D721Med (cell line): ENCODE data around the gene FOXJ2.
A peak's percentile ranks its signal among the peaks of the same experiment; 100 is the strongest.
"Not testable (repeated sequence)": the region's sequence is repeated elsewhere in the genome, so short reads cannot be mapped to it uniquely, and the experiment has no call there.

Experiments
- DNase-seq: peaks from one replicate; pipeline ENCODE4 v3.0.0; 2011; ENCODE audit warnings: low spot score; ENCODE audit not compliant: insufficient read length
- FAIRE-seq: peaks from 2 replicates; lab custom pipeline; 2011; peaks lifted over from hg19 to GRCh38; lab: Jason Lieb, UNC
- CTCF ChIP-seq: IDR thresholded peaks from 2 replicates; pipeline ENCODE4 v1.5.1; 2012; ENCODE audit warnings: mild to moderate bottlenecking, control low read depth; ENCODE audit not compliant: insufficient read depth; ENCODE audit errors: missing control alignments

Gene FOXJ2

GRCh38 chr12:8082808-8083100, 50.2 kb downstream of the FOXJ2 start:
- TF ChIP-seq CTCF: no peak
- no peak for DNase-seq
- no peak for FAIRE-seq

- FAIRE-seq, DNase-seq: not testable (repeated sequence)
Observed at GRCh38 chr12:8084351-8084750, 51.8 kb downstream of the FOXJ2 start.

GRCh38 chr12:8087666-8088065, 55.1 kb downstream of the FOXJ2 start:
- peak; percentile 37 for DNase-seq
- FAIRE-seq: peak; percentile 56
- no peak for TF ChIP-seq CTCF

- peak; percentile 46 for DNase-seq
- no peak for TF ChIP-seq CTCF
- FAIRE-seq: peak; percentile 93
Observed at GRCh38 chr12:8088574-8088973, 56.1 kb downstream of the FOXJ2 start.

GRCh38 chr12:8089277-8089676, 56.8 kb downstream of the FOXJ2 start:
- DNase-seq, FAIRE-seq: not testable (repeated sequence)

GRCh38 chr12:8089716-8090115, 57.2 kb downstream of the FOXJ2 start:
- TF ChIP-seq CTCF: no peak
- FAIRE-seq: no peak
- no peak for DNase-seq

- no peak for DNase-seq
- no peak for FAIRE-seq
- TF ChIP-seq CTCF: no peak
Observed at GRCh38 chr12:8093291-8093690, 60.8 kb downstream of the FOXJ2 start.

- FAIRE-seq (no peak), DNase-seq (no peak)
- no peak for TF ChIP-seq CTCF
Observed at GRCh38 chr12:8096281-8096915, 63.9 kb downstream of the FOXJ2 start.
